NCI-H774 (cell line): Measurements from ENCODE around the gene NEDD4L.

Source experiments
- DNase-seq: peaks from one replicate; lab custom pipeline; 2025; lab: John Stamatoyannopoulos, UW

Gene NEDD4L

DNA sequence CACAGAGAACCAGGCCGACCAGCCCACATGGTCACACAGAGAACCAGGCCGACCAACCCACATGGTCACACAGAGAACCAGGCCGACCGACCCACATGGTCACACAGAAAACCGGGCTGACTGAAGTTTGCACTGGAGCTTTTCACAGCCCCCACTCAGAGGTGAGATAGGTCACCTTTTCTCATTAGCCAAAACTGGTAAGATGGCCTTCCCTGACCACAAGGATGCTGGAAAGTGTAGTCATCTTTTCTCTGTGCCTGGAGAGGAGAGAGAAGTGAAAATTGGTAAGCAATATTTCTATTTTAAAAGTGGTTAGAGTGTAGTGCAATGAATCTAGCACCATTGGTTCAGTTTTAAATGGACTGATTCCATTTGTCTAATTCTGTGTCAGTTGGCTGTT lies 247.1 kb downstream of the NEDD4L start:
- DNase-seq, result no peak

DNA sequence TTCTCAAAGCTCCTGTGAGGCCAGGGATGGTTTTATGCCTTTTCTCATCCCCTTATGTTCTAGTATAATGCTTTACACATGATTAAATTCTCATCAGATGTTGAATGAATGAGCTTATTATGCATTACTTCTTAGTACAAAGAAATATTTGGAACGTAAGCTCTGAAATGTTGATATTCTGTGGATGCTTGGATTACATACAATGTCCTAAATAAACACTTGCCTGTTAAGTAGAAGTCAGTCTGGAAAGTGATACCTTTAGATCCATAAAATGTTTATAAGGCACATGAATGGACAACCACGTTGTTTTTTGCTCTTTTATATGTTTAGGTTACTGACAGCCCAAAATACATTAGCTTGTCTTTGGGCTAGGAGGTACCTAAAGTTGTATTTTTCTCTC lies 248.6 kb downstream of the NEDD4L start:
- DNase-seq, result no peak

DNA sequence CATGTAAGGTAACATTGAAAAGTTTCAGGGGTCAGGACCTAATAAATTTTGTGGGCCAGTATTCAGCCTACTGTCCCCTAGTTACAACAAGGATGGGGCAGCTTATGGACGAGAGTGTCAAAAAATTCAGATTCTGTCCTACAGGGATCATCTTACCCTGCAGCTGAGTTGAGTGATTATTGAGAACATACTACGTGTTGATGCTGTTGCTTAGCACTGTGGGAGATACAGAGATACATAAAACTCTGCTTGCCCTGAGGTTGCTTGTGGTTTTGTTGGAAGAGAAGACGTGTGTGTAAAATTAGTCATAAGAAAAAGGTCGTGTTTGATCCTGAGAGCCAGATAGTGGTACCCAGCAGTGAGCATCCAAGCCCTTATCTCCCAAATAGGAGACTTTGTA lies 253.2 kb downstream of the NEDD4L start:
- no peak for DNase-seq

DNA sequence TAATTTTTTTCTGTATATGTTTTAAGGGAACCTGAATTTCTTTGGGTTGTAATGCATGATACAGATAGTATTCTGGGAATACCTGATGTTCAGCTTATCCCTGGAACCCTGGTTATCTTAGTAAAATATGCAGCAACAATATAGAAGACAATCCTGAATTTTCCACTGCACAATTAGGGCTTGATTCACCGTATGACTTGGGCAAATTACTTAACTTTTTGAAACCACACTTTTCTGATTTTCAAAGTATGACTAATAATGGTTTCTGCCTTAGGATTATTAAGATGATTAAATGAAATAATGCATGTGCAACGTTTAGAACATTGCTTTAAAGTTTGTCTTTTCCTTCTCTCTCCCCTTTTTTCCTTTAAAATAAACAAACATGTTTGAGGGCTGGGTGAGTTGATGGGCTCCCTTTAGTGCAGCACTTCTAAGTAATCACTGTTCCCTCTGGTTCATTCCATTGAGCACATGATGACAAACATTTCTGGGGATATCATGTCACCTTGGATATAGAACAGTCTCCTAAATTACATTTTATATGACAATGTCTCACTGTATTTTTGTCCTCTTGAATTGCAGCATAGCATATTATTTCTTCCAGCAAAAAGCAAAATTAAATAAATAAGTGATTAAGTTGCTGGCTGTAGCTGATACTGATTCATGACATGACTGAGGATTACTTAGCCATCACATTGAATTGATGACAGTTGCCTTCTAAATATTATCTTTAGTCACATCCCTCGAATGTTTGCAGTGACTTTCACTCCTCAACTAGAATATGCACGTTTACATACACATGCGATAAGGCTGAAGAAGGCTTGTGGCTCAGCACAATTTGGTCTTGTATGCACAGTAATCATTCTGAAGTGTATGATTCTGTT lies 254.5 kb downstream of the NEDD4L start:
- no peak for DNase-seq

DNA sequence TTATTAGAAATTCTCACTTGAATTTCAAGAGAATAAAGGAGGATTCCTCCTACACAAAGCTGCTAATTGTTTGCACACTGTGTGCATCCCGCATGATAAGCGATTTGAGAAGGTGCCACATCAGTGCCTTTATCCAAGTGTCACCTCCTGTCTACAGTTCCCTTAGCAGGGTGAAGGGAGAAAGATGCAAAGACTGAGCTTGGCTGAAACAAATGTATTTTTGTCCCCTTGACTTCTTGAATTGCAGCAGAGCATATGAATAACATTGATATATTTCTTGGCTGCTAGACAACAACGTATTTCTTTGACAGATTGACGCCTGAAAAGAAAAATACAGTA lies 255.1 kb downstream of the NEDD4L start:
- DNase-seq, result no peak

DNA sequence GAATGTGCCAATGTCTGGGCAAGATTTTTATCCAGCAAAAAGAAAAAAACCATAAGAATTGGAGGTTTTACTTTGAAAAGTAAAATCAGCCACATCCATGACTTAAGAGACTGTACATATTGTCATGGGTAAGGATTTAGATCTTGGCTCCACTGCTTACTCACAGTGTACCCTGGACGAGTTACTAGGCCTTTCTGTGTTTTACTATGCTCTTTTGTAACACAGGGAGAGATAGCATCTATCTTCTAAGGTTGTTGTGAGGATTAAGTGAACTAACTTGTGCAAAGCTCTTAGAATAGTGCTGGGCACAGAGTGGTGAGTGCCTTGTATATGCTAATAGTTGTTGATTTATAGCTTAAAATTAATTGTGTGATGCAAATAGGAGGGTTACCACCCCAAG lies 255.9 kb downstream of the NEDD4L start:
- no peak for DNase-seq

DNA sequence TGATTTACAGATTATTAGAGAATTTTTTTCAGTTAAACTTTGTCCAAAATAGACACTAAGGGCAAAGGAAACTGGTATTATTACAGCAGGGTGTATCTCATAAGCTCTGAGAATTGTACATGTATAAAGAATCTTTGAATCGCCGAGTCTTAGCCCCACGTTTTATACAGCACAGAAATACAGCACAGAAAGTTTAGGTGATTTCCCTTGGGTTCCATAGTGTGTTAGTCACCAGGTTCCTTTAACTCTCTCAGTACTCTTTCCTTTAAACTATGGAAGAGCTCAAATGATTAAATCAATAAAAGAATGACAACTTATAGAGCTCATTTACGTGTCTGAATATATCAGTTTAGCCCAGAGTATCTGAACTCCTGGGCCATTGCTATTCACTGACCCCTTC lies 256.8 kb downstream of the NEDD4L start:
- no peak for DNase-seq

DNA sequence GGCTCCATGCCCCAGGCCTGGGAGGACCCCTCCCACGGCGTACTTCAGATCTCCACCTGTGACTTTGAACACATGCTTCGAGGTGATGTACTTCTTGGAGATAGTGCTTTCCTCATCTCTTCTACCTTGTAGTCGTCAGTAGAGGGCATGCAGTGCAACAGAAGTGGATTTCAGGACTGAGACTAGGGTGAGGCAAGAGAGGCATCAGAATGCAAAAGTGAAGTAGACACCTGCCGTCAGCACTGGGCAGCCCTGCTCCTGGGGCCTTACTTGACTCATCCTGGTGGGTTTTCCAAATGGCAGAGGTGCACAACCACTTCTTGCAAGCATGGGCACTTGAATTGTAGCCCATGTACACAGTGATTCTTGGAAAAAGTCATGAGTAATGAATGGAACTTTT lies 258.8 kb downstream of the NEDD4L start:
- no peak for DNase-seq

DNA sequence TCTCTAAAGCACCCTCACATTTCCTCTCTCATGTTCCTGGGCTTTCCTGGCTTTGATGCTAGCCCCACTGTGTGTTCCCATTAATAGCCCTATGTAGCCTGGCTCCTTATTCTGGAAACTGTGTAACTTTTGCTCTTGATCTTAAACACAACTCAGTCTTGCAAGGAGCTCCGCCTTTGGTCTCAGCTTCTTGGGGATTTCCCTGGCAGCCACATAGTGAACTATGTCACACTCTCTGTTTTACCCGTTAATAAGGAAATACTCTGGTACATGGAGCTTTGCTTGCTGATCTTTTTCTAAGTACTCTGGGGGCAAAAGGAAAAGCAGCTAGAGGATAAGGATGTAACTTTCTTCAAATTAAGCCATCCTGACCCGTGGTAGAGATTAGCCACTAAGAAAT lies 259.3 kb downstream of the NEDD4L start:
- no peak for DNase-seq

DNA sequence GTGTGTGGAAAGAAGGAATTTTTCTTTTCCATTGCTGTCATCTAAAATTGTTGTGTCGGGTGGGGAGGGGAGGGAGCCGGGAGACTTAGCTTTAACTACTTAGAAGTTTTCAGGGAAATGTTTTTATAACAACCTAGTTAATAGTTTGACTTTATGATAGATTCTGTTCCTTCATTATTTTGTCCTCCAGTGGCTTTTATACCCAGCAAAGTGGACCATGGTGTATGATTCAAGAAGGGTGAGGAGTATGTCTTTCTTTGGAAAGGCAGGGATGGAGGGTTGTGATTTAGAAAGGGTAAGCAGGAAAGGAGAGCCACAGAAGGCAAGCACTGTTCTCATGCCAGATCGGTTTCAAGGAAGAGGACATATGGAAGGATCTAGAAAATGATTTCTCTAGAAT lies 261.8 kb downstream of the NEDD4L start:
- no peak for DNase-seq

DNA sequence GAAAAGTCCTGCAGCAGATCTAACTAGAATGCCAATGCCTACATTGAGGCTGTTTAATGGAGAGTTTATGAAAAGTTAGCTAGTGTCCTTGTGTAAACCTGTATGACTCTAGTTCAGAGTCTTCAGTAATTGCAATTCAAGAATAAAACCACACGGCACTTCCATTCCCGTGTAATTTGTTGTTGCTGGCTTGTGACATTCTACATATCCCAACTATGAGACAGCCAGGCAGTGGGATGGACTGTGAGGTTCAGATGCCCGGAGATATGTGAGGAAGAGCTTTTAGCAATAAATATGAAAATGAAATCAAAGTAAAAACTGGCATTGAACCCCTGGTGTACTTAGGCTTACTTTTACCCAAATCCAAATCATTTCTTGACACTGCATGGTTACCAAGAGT lies 263.4 kb downstream of the NEDD4L start:
- no peak for DNase-seq

DNA sequence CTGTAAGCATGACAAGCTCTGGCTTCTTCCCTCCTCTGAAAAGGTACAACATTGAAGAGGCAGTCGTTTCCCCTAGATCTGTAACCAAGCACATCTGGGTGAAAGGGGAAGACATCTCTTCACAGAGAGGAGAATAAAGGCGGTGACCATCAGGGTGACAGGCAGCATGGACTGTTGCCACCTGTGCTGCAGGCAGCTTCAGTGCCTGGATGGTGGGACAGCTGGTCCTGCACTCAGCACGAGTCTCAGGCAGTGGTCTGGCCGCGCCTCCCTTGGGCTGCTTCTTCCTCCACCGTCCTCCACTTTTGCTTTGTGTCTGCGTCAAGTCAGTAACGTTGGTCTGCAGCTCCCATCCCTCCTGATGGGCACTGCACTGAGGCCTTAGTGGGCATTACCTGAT lies 264.4 kb downstream of the NEDD4L start:
- DNase-seq, result no peak

DNA sequence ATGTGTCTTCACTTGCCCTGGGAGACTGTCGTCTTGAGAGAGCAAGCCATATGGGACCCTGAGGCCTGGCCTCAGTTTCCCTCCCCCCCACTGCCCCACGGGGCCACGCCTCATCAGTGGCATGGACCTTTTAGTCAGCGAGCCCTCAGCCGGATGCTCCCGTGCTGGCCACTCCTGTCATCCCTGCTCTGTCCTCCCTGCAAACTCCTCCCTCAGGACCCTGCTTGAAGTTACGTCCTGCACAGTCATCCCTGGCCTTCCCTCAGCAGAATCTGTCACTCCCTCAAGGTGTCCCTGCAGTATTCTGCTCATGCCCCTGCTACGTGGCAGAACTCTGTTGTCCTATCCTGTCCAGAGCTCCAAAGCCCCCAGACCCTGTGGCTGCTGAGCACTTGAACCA lies 265.1 kb downstream of the NEDD4L start:
- no peak for DNase-seq

DNA sequence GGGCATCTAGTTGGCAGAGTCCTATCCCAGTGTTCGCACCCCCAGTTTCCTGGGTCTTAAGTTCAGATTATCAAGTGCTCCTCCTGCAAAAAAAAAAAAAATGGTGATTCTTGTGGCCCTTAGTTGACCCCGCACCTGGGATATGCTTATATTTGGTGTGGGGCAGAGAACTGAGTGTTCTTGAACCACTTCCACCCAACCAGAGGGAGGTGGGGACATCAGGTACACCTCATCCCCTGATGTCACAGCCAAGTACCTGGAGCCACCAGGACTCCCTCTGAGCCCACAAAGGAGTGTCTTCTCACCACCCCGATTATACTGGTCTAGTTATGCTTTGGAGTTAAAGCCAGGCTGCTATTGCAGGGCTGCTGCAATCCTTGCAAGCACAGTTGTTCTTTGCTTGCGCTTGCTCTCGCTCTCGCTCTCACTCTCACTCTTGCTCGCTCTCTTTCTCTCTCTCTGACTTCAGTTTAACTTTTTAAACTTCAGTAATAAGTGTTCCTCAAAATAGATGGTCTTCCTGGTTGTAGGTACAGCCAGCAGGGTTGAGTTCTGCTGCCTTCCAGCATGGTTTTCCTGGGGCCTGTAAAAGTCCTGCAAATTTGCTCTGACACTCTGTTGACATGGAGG lies 265.7 kb downstream of the NEDD4L start:
- DNase-seq, result no peak

DNA sequence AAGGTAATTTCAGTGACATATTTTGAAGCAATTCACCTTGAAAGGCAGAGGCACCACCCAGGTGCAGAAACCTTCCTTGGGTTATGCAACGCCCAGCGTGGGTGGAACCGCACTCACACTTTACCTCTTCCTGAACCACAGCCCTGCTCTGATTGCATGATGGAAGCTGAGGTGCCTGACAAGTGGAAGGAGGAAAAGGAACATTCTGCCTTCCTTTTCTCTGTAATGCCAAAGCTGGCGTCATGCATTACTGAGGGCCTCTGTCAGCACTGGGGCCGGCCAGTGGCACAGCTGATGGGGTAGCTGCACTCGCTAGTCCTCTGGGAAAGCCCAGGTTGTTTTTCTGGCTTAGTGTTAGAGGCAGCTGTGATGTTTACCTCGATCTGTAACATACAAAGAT lies 266.5 kb downstream of the NEDD4L start:
- DNase-seq, result no peak

DNA sequence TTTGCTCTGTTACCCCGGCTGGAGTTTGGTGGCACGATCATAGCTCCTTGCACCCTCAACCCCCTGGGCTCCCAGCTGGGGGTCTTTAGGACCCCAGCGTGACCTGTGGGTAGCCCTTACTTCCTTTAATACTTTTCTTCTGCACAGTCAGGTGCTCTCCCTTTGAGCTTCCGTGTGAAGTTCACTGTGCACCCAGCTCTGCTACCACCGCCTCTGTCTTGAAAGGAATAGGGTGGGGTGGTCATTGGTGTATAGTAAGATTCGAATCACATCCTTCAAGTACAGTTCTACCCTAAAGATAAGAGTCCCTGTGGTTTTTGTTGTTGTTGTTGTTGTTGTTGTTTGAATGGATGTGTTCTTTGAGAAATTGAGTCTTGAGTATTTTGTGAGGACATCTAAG lies 267.4 kb downstream of the NEDD4L start:
- DNase-seq, result no peak

DNA sequence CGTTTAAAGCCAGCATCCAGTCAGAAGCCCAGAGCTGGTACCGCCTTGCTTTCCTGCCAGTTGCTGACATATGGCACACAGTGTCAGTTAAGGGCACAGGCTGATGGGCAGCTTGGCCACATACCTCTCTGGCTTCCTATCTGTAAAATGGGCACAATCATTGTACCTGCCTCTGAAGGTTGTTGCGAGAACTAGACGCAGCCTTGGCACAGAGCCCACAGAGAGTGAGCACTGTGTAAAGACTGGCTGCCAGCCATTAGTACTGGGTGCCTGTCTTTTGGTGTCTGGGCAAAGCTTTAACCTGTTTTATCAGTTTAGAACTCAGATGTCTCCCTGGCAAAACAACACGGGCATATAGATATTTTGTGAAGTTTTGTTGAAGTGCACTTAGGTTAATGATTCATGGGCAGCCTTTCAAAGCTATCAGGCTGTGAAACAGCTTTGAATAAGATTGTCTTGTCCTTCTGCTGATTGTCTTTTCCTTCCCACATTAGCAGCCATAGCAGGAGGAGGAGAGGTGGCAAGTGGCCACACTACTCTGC lies 269.5 kb downstream of the NEDD4L start:
- no peak for DNase-seq

DNA sequence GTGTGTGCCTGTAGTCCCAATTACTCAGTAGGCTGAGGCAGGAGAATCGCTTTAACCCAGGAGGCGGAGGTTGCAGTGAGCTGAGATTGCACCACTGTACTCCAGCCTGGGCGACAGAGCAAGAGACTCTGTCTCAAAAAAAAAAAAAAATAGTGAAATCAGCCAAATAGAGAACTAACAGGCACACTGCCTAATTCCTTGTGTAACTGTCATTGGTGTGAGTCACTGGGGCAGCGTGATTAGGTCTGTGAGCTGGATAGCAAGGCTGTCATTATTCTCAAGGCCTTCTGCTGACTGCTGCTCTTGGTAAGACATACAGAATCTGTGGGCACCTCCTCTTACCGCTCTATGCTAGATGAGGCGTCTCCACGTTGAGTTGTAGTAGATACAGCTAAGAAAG lies 270.3 kb downstream of the NEDD4L start:
- DNase-seq, result no peak

DNA sequence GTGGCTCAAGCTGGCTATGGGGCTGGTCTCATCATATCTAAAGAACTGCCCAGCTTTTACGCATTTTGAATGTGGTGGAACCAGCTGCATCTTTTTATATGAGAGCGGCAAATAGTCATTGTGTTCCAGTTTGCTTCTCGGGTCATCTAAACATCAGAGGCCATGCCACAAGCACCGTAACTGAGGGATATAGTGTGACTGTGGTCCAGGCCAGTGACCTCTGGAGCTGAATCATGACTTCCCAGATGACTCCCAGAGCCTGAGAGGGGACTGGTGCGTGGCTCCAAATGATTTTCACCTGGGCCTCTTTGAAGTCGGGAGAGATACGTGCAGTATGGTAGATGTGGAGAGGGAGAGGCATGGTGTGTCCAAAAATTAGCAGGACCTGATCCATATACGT lies 271.0 kb downstream of the NEDD4L start:
- no peak for DNase-seq

DNA sequence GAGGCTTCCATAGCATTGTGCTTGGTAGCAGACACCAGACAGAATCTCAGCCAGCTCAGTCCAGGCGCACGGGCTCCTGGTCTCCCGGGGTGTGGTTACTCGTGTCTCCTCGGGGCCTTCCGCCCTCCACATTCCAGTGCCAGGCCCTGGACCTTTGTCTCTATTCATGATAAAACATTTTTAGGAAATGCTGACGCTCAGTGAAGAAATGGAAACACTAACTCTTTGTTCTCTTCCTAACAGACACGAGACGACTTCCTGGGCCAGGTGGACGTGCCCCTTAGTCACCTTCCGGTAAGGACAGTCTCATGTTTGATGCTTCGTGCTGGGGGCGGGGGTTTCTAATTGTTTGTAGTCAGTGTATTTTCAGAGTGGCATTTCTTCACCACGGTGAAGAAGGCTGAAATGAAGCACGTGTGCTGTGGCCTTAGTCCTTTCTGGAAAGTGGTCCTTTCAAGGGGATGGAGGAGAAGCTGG lies 271.8 kb downstream of the NEDD4L start:
- DNase-seq, result no peak

DNA sequence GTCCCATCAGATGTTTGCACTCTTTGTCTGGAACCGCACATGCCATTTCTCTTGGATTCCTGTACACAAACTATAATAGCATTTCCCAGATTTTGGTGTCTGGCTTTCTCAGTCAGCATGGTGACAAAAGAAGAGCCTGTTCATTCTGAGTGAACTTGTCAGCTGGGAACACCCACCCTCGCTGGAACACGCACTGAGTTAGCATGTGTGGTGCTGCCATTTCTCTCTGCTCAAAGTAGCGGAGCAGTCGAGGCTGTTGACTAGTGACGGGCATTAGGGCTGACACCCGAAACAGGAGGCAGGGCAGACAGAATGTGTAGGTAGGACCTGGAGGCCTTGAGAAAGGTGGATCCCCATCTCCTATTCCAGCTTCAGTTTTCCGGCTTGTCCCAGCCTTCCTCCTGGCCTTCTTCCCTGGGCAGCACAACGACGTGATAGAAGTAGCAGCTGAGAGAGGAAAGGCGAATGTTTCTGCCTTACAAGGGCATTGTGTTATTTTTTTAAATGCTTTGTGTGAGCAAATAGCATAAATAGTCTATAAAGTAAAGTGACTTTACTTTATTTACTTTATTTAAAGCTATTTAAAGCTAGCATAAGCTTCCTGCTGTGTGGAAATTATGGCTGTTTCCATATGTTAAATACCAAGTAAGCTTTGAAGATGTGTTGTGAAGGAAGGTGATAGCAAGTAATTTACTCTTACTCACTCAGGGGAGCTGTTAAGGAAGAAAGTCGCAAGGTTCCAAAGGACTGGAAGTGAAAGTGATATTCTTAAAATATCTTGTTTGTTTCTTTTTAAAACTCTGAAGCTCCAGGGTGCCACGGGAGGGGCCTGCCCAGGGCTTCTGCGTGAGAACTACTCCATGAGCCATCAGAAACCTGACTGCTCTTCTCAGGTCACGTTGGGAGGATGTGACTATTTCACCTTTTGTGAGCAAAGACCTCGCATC lies 272.6 kb downstream of the NEDD4L start:
- no peak for DNase-seq

DNA sequence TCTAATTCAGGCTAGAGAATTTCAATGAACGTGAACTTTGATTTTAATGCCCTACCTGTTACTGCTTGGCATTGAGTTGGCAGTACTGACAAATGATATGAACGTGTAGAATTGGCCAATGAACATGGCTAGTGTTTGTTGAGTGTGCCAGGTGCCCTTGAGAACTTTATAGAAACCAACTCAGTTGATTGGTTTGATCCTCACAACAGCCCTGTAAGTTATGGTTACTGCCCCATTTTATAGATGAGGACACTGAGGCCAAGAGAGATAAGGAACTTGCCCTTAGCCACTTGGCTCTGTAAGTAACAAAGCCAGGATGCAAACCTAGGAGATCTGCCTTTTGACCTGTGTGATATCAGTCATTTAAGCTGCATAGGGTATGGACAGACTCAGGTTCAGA lies 275.7 kb downstream of the NEDD4L start:
- DNase-seq, result no peak
